GM19035 (cell line): ENCODE measurements around the gene E2F2.
"Not testable (repeated sequence)": the region's sequence is repeated elsewhere in the genome, so short reads cannot be mapped to it uniquely, and the experiment has no call there.

Experiments
- ATAC-seq: cut with Tn5 transposase; IDR thresholded peaks from one replicate; pipeline ENCODE4 v1.9.1; 2021; ENCODE audit not compliant: unreplicated experiment

Gene E2F2

GRCh38 chr1:23548704-23549143 is 17.7 kb upstream of the E2F2 start:
- ATAC-seq: no peak

DNA sequence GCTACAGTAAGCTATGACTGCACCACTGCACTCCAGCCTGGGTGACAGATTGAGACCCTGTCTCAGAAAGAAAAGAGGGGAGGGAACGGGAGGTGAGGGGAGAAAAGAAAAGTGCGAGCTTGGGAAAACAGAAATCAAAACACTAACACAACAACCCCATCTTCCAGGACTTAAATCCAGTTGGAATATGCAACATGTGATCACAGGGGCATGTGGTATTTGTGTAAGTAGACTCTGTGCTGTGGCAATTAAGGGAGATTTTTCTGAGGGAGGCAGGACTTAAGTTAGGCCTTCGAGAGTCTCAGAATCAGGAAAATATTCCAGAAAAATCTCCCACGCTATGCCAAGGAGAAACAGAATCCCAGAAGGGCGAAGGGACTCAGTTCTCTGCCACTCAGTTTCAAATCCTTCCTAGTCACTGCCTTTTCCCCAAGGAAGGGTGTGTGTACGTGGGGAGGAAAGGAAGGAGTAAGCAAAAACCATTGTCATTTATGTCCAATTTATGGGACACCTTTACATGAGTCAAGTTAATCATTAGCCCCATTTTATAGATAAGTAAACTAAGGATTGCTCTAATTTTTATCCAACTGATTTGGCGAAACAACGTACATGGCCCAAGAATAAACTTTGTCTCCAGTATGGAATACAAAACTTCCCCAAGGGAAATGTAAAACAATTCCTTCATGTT is 16.0 kb upstream of the E2F2 start:
- ATAC-seq: no peak

DNA sequence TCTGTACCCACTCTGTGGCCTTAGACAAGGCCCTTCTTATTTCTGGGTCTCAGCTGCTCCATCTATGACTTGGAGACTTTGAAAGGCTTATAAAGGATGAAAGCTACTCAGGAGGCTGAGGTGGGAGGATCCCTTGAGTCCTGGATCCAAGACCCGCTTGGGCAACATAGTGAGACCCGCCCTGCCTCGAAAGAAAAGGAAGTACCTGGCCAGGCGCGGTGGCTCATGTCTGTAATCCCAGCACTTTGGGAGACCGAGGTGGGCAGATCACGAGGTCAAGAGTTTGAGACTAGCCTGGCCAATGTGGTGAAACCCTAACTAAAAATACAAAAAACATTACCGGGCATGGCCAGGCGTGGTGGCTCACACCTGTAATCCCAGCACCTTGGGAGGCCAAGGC is 14.8 kb upstream of the E2F2 start:
- ATAC-seq: no peak

DNA sequence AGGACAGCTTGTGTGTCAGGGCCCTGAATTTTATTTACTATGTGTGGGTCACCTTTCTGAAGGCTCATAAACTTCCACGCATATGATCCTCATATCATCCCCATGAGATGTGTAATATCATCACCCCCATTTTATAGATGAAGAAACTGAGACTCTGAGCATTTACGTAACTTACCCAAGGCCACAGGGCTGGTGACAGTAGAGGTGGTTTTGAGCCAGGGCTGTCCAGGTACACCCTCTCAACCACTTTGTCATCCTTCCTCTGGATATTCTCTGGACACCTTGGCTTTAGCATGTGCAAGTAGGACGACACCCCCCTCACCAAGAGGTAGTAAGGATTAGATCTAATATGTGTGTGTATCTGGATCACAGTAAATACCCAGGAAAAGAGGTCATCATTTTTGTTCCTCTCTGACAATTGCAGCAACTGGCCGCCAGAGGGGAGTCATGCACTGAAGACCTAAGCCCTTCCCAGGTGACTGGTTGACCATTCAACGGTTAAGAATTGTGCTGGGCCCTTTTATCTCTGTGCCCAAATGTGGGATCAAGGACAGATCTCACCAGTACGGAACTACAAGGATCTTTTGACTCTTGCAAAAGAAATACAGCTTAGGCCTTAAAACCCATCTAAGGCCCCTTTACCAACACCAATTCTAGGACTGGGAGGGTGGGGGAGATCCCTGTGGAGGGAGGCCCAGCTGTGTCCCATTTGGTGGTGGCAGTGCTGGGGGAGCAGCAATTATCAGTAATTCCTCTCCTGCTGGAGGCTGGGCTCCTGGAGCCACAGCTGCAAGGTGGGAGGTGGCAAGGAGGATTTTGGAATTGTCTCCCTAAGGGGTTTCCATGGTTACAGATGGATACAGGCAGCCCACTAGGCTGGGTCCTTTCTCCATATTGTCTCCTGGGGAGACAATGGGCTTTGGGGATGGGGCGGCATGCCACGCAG is 13.7 kb upstream of the E2F2 start:
- ATAC-seq: no peak

DNA sequence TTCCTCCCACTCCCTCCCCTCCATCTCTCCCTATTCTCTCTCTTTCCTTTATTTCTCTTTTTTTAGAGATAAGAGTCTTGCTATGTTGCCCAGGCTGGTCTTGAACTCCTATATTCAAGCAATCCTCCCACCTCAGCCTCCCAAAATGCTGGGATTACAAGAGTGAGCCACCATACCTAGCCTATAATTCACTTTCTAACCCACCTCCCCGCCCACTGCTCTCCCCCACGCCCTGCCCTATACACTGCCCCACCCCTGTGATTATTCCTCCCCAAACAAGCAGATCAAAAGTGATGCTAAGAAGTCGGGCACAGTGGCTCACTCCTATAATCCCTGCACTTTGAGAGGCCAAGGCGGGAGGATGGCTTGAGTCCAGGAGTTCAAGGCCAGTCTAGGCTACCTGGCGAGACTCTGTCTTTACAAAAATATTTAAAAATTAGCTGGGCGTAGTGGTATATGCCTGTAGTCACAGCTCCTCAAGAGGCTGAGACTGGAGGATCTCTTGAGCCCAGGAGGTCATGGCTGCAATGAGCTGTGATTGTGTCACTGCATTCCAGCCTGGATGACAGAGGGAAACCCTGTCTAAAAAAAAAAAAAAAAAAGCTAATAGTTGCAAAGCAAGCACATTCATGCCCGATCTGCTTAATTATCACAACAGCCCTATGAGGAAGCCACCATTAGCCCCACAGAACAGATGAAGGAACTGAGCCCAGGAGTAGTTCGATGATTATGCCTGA is 12.8 kb upstream of the E2F2 start:
- ATAC-seq: no peak

- not testable (repeated sequence) for ATAC-seq
Measured at GRCh38 chr1:23542940-23543339, 11.9 kb upstream of the E2F2 start.

DNA sequence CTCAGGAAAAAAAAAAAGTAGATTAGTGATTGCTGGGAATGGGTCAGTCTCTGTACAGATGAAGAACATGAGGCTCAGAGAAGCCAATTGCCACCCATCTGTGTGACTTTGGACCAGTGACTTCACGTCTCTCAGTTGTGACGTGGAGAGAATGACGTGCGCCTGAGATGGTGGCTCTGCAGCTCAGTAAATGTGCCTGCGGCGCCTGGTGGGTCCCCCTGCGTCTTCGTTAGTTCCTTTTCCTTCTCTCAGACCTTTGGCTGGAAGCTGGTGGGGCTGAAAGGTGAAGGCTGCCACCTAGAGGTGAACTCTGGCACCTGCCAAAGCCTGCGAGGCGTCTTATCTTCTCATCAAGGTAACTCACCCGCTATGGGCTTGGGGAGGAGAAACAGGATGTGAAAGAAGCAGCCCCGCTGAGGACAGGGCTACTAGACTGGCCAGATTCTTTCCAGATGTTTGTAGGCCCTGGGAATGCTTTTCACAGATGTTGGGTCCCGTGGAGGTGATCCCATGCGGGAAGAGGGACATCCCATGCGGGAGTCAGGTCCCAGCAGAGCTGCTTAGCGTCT is 8.7 kb upstream of the E2F2 start:
- peak; percentile 90 for ATAC-seq

GRCh38 chr1:23537296-23537973 is 6.4 kb upstream of the E2F2 start:
- no peak for ATAC-seq

DNA sequence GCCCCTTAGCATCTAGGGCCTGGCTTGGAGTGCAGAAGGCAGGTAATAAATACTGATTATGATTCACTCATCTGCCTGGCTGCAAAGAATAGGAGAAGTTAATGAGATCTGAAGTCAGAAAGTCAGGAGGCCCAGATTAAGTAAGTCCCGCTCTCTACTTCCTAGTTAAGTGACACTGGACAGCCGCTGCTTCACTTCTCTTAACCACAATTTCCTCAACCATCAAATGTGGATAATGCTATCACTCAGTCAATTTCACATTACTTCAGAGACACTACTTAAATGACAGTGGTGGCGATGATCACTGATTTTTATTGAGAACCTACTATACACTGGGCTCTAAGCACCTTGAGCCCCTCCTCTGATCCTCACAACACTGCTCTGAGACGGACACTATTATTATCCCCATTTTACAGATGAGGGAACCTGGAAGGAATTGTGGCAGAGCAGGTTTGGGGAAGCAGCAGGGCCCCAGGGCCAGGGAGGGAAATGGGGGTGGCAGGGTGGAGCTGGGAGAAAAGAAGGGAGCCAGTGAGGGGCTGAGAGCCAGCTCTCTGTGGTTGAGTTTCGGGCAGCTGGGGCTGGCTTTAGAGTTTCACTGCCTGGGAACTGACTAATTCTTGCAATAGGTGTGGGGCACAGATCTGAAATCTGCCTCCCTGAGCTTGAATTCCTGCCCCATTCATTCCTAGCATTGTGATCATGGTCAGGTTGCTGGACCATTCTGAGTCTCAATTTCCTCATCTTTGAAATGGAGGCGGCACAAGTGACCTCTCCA is 2.4 kb upstream of the E2F2 start:
- no peak for ATAC-seq

DNA sequence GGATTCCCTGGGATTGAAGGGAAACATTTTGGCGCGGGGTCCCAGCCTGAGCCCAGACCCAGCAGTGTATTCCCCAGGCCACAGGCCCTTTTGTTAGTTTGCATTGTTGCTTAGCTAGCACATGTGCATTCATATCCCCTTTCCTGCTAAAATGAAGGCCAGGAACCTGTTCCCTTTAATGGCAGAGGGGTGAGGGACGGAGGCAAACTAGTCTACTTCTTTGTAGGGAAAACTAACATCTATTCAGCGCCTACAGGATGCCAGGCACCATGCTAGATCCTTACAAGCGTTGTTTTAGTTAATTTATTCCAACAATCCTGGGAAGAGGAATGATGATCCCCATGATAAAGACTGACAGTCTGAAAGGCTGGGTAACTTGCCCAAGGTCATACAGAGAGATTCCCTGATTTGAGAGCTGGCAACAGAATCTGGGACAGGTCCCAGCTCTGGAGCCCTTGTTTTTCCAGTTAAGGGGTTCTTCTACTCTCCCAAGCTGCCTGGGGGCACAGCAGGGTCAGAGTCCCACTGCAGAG is 595 bp upstream of the E2F2 start:
- ATAC-seq: no peak

DNA sequence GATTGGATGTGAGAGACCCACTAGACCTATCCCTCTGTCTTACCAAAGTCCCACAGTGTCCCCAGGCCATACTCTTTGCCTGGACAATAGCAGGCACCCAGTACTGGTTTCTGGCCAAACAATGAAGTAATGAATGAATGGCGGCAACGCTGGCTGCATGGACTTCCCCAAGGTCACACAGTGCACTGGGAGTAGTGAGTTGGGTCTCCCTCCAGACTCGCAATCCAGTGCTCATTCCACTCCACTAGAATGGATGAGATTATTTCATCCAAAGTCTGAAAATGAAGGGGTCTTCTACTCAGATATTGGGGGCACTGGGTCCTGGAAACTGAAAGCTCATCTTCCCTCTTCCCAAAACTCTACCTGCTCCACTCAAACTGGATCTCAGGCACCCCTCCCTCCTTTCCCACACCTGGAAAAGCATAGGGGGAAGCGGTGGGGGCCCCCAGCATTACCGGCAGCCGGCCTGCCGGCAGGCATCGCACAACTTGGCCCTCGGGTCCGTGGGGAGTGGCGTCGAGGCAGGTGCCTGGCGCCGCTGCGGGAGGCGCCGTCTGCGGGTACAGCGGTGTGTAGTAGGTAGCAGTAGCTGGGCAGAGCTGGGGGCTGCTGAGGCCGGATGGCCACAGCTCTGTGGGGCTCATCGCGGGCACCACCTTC is 816 bp downstream of the E2F2 start:
- peak; percentile 14 for ATAC-seq

- no peak for ATAC-seq
Measured at GRCh38 chr1:23529146-23530086, 1.6 kb downstream of the E2F2 start.

- ATAC-seq: no peak
Measured at GRCh38 chr1:23528250-23528978, 2.6 kb downstream of the E2F2 start.

GRCh38 chr1:23527900-23528249 is 3.2 kb downstream of the E2F2 start:
- ATAC-seq: no peak

- no peak for ATAC-seq
Measured at GRCh38 chr1:23527366-23527765, 3.7 kb downstream of the E2F2 start.

GRCh38 chr1:23526329-23527041 is 4.5 kb downstream of the E2F2 start:
- ATAC-seq: no peak
